A549 (cell line): ENCODE results near the gene BCAP31.

Experiments
- BHLHE40 ChIP-seq: IDR thresholded peaks from 2 replicates; pipeline ENCODE4 v1.6.1; 2012; ENCODE audit warnings: low read depth, low read length, inconsistent platforms
- CBX8 ChIP-seq: fragments of 200-600 bp; sonication (generic); IDR thresholded peaks from 2 replicates; pipeline ENCODE4 v1.6.1; 2016
- CTCF ChIP-seq: fragments of >200 bp; sonication (Bioruptor Twin); formaldehyde crosslinking; IDR thresholded peaks from 3 replicates; pipeline ENCODE4 v1.5.1; 2016
- EP300 ChIP-seq, 2 experiments: fragments of >200 bp; sonication (Bioruptor Twin); formaldehyde crosslinking; IDR thresholded peaks; 2 replicates in 1 of 2; 3 replicates in 1 of 2; pipeline ENCODE4 v1.6.1; 2016 to 2017
- KDM1A ChIP-seq: fragments of 200-600 bp; sonication (generic); IDR thresholded peaks from 2 replicates; pipeline ENCODE4 v1.6.1; 2016; ENCODE audit warnings: low read depth, mild to moderate bottlenecking
- REST ChIP-seq: fragments of 200-600 bp; sonication (generic); IDR thresholded peaks from 2 replicates; pipeline ENCODE4 v1.6.1; 2016; ENCODE audit warnings: antibody characterized with exemption, mild to moderate bottlenecking, moderate library complexity
- SMC3 ChIP-seq: fragments of >200 bp; sonication (Bioruptor Twin); formaldehyde crosslinking; IDR thresholded peaks from 3 replicates; pipeline ENCODE4 v1.6.1; 2018; ENCODE audit warnings: inconsistent platforms
- USF2 ChIP-seq: fragments of 450-650 bp; IDR thresholded peaks from 2 replicates; pipeline ENCODE4 v1.6.1; 2014; ENCODE audit warnings: antibody characterized with exemption

- TF ChIP-seq CTCF (no peak), REST (no peak), SMC3 (no peak), BHLHE40 (no peak), EP300 (IDR thresholded peaks at IDR 0.05) (no peak), CBX8 (no peak), KDM1A (no peak), USF2 (no peak)
Observed at GRCh38 chrX:153674219-153674851, 49.9 kb downstream of the BCAP31 start.
